IPS DF 4.7 (cell line): Measurements from ENCODE around the gene STARD5.
"Not testable (repeated sequence)": the region's sequence is repeated elsewhere in the genome, so short reads cannot be mapped to it uniquely, and the experiment has no call there.

Experiments used
- DNase-seq: peaks from one replicate; pipeline ENCODE4 v3.0.0-alpha.2; 2013; ENCODE audit warnings: low spot score; ENCODE audit errors: extremely low read depth

STARD5 gene

GRCh38 chr15:81337713-81338157 is 13.8 kb upstream of the STARD5 start:
- no peak for DNase-seq

- DNase-seq, result no peak
These were observed 13.3 kb upstream of the STARD5 start for GRCh38 chr15:81337241-81337640.

GRCh38 chr15:81336568-81336967 is 12.6 kb upstream of the STARD5 start:
- DNase-seq, result no peak

- DNase-seq, result no peak
These were observed 11.7 kb upstream of the STARD5 start for GRCh38 chr15:81335631-81336030.

- DNase-seq, result no peak
These were observed 11.0 kb upstream of the STARD5 start for GRCh38 chr15:81334768-81335435.

GRCh38 chr15:81333363-81333762 is 9.4 kb upstream of the STARD5 start:
- DNase-seq, result no peak

- no peak for DNase-seq
These were observed 8.4 kb upstream of the STARD5 start for GRCh38 chr15:81332326-81332725.

- no peak for DNase-seq
These were observed 7.7 kb upstream of the STARD5 start for GRCh38 chr15:81331600-81331999.

GRCh38 chr15:81331141-81331540 is 7.2 kb upstream of the STARD5 start:
- DNase-seq, result not testable (repeated sequence)

- DNase-seq, result no peak
These were observed 6.6 kb upstream of the STARD5 start for GRCh38 chr15:81330366-81331090.

- no peak for DNase-seq
These were observed 5.5 kb upstream of the STARD5 start for GRCh38 chr15:81329446-81329845.

- DNase-seq, result no peak
These were observed 3.6 kb upstream of the STARD5 start for GRCh38 chr15:81327516-81327915.

GRCh38 chr15:81326466-81327212 is 2.7 kb upstream of the STARD5 start:
- no peak for DNase-seq

GRCh38 chr15:81323559-81323943 is 390 bp downstream of the STARD5 start:
- no peak for DNase-seq

- DNase-seq, result no peak
These were observed 1.2 kb downstream of the STARD5 start for GRCh38 chr15:81322676-81323253.

- no peak for DNase-seq
These were observed 2.3 kb downstream of the STARD5 start for GRCh38 chr15:81321667-81322066.

GRCh38 chr15:81317642-81318017 is 6.3 kb downstream of the STARD5 start:
- DNase-seq, result no peak

GRCh38 chr15:81316267-81316666 is 7.7 kb downstream of the STARD5 start:
- DNase-seq, result no peak

GRCh38 chr15:81315452-81316175 is 8.3 kb downstream of the STARD5 start:
- no peak for DNase-seq

- no peak for DNase-seq
These were observed 9.6 kb downstream of the STARD5 start for GRCh38 chr15:81314378-81314777.

GRCh38 chr15:81313686-81314085 is 10.3 kb downstream of the STARD5 start:
- no peak for DNase-seq
